Activated T-cell treated with anti-CD3 and anti-CD28 coated beads for 48 hours (primary cell): ENCODE measurements around the gene MAPK8IP1.
"Not testable (repeated sequence)": the region's sequence is repeated elsewhere in the genome, so short reads cannot be mapped to it uniquely, and the experiment has no call there.

ENCODE experiments used
- DNase-seq: peaks from one replicate; pipeline ENCODE4 v3.0.0-alpha.2; 2020; ENCODE audit warnings: low read depth

MAPK8IP1 gene

DNA sequence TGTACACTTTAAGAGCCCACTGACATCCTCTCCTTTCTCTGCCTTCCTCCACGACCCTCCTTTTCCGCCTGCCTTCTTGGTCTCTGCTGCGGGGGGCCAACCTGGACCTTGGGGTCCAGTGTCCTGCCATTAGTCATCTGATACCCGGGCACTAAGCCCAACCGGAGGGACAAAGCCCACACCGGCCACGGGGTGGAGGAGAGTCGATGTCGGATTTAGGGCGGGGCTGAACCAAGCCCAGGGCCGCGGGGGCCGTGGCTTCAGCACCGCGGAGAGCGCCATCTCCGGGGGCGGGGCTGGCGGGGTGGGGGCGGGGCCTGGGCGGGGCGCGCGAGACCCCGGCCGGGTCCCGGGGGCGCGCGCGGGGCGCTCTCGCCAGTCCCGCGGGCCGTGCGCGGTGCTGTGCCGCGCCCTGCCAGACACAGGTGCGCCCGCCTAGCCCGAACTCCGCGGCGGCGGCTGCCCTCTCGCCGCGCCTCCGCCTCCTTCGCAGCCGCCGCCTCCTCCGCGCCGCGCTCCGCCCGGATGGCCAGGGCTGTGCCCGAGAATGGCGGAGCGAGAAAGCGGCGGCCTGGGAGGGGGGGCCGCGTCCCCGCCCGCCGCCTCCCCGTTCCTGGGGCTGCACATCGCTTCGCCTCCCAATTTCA is at the start of gene MAPK8IP1:
MAPK8IP1 (plus strand) TSS at position 378 of the 647 bp plus-strand sequence; CDS start at position 548, 170 bp downstream.
- DNase-seq = peak; percentile 43

DNA sequence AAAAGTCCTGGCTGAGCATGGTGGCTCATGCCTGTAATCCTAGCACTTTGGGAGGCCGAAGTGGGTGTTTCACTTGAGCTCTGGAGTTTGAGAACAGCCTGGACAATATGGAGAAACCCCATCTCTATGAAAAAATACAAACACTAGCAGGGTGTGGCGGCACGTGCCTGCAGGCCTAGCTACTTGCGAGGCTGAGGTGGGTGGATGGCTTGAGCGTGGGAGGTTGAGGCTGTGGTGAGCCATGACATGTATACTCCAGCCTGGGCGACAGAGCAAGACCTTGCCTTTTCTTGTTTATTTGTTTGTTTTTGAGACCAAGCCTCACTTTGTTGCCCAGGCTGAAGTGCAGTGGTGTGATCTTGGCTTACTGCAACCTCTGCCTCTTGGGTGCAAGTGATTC is 46.2 kb upstream of the MAPK8IP1 start:
- no peak for DNase-seq

DNA sequence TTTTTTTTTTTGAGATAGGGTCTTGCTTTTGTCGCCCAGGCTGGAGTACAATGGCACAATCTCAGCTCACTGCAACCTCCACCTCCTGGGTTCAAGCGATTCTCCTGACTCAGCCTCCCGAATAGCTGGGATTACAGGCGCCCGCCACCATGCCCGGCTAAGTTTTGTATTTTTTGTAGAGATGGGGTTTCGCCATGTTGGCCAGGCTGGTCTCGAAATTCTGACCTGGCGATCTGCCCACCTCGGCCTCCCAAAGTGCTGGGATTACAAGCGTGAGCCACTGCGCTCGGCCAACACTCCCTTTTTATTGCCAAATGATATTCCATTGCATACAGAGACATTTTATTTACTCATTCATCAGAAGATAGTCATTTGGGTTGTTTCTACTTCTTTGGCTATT is 45.2 kb upstream of the MAPK8IP1 start:
- not testable (repeated sequence) for DNase-seq

DNA sequence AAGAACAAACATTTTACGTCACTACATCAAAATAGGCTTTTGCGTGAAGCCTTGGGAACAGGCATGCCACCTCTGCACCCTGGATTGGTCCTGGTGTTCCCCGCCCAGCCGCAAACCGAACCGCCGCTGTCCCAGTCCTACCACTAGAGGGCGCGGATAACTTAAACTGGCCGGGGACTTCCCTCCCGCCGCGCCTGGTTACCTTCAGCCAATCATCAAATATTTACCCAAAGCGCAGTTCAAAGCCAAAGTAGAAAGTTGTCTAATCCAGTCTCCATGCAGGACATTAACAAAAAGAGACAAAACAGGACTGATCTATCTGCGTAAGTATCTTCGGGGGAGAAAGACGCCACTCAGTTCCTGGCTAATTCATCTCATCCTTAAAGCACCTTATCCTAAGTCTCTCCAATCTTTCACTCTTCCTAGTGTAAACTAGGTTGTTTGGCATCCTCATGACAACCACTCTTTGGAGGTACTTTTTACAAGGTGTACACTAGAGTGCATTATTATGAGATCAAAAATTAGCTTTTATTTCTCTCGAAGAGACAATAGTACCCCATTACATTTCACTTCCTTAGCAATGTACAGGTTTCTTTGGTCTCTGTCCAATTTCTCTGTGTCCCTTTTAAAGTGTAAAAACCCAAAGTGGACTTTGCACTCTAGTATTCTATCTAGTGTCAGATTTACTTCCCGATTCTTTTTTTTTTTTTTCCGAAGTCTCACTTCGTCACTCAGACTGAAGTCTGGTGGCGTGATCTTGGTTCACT is 42.1 kb upstream of the MAPK8IP1 start:
- peak; percentile 77 for DNase-seq

DNA sequence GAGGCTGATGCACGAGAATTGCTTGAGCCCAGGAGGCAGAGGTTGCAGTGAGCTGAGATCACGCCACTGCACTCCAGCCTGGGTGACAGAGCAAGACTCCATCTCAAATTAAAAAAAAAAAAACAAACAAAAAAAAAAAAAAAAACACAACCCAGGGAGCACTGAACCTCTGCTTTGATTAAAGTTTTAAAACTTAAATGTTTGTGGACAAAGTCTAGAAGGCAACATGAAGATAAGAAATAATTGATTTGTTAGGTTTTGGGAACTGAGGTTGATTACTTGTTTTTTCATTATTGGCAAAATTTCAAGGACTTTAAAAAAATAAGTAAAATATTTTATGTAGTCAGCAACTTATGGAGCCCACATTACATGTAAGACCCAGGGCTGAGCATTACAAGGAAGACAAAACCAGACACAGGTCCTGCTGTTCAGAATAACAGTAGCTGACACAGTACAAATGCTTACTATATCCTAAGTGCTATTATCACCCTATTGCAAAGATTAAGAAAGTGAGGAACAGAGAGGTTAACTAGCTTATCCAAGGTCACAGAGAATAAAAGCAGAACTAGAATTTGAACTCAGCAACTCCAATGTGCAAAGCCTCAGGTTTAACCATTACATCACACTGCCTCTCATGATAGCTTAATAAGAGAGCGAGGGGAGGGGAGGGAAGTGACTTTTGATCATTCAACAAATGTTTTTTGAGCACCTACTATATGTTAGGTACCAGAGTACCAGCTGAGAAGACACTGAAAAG is 40.5 kb upstream of the MAPK8IP1 start:
- no peak for DNase-seq

DNA sequence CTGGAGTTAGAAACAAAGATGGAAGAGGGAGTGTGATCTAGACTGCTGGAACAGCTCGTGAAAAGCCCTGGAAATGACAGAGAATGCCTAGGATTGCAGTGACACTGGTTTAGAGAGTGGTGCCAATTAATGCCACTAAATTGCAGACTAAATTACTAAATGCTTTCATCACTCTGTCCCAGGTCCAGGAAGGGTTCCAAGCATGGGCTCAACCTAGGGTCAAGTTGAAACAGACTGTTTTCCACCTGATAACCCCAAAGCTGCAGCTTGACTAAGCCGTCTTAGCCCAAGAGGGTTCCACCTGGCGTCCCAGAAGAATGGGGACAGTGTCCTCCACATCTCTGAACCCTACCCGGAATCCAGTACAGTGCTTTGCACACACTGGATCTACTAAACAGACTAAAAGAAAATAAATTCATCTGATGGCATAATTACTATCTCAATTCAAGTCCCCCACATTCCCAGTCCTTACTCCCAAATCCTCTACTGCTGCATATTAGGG is 39.2 kb upstream of the MAPK8IP1 start:
- DNase-seq = no peak

DNA sequence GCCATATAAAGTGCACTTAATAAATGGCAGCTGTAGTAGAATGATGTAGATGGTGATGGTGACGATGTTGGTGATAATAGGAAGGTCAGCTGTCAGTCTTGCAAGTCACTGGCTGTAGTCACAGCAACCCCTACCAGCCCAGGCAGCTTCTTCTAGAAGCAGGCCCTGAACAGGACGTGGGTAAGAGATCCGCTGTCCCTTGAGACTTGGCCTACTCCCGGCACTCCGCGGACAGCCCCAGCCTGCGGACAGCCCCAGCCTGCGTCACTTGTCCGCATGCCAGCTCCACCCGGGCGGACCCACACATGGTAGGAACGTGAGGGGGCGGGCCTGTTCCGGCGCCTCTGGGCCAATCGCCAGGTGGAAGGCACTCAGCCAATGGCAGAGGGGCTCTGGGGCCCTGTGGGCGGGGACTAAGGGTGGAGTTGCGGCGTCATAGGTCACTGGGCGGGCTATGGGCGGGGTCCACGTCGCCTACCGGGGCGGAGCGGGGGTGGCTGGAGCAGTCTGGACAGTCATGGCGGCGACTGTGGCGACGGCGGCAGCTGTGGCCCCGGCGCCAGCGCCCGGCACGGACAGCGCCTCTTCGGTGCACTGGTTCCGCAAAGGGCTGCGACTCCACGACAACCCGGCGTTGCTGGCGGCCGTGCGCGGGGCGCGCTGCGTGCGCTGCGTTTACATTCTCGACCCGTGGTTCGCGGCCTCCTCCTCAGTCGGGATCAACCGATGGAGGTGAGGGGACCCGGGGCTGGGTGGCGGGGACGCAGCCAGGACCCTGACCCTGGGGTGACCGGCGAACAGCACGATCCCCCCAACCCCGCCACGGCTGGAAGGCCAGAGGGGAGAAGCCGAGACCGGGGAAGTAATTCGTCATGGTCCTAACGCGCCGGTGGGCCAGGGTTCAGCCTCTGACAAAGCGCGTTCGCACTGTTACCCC is 38.2 kb upstream of the MAPK8IP1 start, which contains the start of gene CRY2:
CRY2 (plus strand) TSS at position 502 of the 937 bp plus-strand sequence; CDS start at position 518, 16 bp downstream.
- peak; percentile 99 for DNase-seq

DNA sequence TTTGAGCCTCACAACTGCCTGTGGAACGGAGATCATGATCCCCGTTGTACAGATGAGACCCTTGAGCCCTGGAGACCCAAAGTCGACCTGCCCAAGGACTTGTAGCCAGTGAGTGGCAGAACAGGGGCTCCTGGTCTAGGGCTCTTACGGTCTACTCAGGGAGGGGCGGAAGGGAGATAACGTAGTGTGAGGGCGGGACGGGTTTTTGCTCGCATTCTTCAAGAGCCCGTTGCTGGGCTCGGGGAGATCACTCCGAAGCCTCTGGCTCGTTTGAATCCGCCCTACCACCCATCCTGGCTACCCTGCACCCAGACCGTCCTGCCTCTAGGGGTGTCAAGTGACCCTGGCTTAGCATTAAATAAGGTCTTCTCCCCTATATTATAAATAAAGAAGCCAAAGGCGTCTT is 37.5 kb upstream of the MAPK8IP1 start:
- peak; percentile 23 for DNase-seq

DNA sequence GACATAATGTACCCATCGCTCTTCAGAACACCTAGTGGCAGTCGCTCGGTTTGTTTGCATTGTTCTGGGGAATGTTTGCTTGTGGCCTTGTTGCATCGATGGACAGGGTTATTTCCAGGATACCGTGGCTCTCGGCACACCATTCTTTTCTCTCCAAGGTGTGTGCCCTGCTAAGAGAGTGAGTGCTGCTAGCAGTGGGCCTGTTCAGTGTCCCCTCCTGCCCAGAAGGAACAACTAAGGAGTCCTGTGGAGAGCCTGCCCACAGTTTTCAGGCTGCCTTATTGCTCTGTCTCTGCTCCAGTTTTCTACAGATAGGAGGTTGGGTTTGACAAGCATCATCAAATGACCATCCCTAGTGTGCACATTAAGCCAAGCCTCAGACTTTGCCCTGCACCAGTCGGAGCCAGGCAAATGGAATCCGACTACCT is 36.8 kb upstream of the MAPK8IP1 start:
- no peak for DNase-seq

DNA sequence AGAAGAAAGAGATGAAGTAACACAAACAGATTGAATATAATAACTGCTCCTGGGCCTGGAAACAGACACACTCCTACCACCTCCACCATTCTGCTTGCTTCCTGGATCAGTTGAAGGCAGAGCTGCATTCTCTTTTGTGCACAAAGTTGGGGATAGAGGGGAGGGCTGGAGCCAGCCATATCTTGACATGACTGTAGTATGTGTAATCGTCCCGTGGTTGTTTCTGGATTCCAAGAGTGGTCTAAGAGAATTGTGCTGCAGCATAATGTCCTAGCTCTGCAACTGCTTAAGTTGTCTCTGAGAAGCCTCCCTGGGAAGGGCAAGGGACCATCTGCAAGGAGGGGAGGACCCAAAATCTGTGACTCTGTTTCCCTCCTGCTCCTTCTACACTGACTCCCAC is 35.0 kb upstream of the MAPK8IP1 start:
- DNase-seq = no peak

DNA sequence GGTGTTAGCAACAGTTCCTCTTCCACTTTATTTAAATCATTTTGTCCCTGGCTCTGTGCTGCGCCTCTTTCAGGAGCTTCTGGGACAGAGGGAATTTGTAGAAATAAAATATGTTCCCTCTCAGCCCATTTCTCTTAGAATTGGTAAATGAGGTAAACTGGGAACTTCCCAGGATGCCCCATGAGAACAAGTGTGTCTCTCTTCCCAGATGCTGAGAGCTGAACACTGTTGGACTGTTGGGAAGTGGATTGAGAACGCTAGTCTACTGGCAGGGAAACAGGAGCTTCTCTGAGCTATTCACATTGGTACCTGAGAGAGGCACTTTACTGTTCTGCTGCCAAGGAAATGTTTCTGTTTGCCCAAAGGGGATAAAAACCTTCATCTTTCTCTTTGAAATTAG is 34.2 kb upstream of the MAPK8IP1 start:
- no peak for DNase-seq

DNA sequence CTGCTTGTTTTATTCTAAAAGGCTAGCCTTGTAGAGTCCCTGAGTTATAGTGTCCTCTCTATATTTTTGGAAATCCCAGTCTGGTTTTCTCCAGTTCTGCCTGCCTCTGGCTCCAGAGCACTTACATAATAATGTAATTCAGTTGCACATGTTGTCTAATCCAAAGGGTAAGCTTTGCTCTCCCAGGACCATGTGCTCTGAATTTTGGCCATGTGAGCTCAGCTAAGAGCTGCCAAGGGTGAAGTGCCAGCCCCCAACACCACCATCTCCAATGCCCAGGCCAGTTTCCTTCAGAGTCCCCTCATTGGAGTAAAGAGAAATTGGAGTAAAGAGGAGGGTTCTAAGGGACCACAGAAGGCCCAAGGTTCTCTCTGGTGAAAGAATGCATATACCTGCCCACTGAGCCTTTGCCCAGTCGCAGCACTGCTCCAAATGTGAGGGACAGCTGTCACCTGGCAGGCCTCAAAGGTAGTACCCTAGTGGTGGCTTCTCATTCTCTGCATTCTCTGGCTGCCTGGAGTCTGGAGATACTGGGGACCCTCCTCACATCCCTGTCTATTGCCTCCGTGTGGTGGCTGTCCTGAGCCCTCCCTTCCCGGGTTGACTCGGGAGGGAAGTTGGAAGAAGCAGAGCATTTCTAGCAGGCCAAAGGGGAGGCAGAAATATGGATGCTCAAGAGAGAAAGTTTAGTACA is 33.3 kb upstream of the MAPK8IP1 start:
- DNase-seq = no peak

DNA sequence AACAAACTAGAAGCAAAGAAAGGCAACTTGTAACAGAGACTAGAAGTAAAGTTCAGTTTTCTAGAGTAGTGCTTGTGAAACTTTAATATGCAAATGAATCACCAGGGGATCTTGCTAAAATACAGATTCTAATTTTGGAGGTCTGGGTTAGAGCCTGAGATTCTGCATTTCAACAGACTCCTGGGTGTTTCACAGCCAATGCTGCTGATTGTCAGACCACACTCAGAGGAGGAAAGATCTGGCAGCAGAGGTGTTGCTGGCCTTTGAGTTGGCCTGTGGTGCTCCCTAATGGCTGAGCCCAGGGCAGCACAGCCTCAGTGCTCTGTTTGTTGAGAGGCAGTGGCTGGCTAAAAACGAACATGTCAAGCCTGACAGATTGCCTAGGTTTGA is 32.7 kb upstream of the MAPK8IP1 start:
- DNase-seq = no peak

DNA sequence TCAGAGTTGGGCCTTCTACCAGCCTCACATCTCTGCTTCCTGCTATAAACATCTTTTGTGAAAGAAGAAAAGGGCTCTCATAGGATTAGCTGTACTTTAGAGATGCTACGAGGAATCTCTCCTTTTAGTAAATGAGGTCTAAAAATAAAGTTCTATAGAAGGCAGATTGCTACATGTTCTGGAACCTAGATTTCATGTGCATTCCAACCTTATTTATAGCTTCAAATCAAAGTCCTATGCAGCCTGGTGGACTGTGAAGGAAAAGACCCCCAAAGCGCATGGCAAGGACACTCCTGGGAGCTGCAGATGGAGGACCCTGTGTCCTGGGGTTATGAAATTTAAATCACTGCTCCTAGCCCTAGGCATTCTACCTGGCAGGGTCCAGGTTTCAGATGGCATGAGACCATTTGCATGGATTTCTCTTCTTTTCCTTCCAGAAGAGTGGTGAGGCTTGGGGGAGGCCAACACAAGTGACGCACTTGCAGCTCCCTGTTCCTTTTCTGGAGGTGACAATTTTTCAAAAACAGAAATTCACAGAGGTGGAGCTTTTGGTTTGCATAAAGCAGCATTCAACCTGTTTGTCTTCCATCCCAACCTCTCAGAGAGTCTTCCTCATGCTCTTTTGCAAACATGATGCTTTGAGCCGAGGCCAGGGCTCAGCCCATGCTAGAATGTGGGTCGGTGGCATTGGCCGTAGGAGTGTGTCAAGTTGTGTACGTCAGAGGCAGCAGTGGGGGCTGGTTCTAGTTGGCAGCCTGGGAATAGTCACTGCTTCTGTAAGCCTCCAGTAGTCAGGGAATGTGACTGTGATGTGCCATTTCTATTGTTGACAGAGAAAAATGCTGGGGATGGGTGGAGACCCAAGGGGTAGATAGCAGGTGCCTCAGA is 31.9 kb upstream of the MAPK8IP1 start:
- DNase-seq = no peak

DNA sequence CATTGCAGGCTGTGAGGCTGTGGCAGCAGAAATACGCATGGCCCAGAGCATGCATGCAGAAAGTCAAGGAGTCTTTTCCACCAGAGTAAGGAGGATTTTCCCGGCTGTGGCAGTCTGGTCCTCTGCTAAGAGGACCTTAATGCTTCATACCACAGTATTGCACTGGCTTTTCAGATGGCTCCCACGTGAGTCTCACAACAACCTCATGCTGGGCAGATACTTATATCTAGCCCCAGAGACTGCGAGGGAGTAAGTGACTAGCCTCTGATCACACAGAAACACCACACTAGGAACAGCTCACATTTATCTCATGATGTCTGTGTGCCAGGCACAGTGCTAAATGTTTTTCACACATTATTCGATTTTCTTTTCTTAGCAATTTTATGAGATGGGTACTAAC is 30.1 kb upstream of the MAPK8IP1 start:
- DNase-seq = no peak

DNA sequence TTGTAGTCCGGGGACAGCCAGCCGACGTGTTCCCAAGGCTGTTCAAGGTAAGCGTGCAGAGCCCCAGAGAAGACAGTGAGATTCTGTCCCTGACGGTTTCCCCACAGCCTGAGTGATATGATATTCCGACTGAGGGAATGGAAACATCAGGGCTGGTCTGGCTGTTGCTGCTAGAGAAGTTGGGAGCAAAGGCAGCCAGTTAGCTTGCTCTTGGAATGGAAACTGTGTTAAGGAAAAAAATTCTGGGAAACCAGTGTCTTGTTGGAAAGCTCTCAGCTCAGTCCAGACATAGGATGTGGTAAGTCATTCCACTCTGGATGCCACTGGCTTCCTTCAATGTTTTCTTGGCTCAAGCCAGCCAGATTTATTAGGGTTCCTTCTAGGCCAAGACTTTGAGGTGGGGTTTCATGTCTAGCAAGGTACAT is 29.4 kb upstream of the MAPK8IP1 start:
- no peak for DNase-seq

DNA sequence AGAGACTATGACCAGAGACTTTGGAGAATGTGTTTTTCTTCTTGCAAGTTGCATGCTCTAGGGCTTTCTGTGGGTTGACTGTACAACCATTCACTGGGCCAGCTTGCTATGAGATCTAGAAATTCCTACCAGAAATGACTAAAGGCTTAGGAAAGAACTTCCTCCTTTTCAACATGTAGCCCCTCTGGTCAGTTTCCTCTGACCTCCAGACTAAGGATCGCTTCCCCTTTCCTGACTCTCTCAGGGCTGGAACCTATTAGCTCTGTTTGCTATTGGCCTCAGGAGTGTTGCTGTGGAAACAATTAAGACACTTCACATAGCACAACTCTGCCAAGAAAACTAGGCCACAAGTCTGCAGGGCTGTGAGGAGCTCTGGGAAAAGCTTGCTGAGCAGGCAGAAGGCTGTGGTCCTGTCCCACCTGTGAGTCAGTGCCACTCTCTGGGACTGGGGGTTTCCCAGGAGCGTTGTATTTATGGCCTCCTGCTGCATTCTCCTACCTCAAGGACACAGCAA is 27.4 kb upstream of the MAPK8IP1 start:
- no peak for DNase-seq

DNA sequence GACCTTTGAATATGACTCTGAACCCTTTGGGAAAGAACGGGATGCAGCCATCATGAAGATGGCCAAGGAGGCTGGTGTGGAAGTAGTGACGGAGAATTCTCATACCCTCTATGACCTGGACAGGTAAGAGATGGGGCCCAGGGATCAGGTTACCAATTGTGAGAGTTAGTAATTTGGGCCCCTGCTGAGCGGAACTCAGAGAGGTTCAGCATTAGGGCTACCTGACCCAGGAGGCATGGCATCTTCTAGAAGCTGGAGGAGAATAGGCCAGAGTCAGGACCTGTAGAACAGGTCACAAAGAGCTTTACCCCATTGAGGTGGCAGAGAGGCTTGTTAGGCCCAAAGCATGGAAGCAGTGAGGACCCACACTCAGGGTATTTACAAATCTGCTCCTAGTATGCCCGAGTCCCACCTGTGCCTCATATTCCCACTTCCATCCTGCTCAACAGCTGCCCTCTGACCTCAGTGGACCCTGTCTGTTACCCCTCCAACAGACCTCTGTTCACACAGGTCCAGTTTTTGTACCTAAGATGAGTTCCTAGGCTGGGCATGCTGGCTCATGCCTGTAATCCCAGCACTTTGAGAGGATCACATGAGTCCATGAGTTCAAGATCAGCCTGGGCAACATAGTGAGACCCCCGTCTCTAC is 26.6 kb upstream of the MAPK8IP1 start:
- DNase-seq = no peak

DNA sequence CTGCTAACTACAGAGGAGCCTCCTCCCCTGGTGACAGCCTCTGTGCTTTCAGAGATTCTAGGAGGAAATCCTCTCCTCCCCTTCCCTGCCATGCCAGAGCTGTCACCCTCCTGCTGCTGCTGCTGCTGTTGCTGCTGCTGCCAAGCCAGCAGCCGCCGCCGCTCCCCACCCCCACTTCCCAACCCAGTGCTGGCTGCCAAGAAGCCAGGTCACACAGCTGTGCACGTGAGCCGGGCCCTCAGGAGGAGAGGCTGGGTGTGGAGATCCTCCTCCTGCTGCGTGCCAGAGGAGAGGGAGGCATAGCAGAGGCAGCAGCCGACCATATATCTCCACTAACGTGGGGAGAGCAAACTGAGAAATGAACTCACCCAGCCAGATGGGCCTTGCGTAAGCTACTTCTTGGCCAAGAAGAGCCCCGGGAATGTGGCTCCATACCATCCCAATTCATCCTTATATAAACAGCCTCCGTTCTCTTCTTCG is 25.8 kb upstream of the MAPK8IP1 start:
- no peak for DNase-seq
